Fibroblast of lung (primary cell): ENCODE measurements around the gene NMD3. TPM values are rescaled to one million over a fixed set of nuclear protein-coding genes. Genes with fewer than 3 reads are reported as not detected.

Source experiments
- DNase-seq, 2 donors: peaks; one replicate each; pipeline versions ENCODE4 v3.0.0 to v3.0.0-alpha.2; 2010; ENCODE audit warnings: low read depth in 2 of 2
- H2AFZ ChIP-seq: 2 replicates; pipeline ENCODE4 v1.5.1; 2012; ENCODE audit warnings: low read length, control low read depth, inconsistent platforms
- H3K27ac ChIP-seq: 2 replicates; pipeline ENCODE4 v1.5.1; 2011; ENCODE audit warnings: low read length, control low read depth; ENCODE audit not compliant: insufficient read depth
- H3K27me3 ChIP-seq: 2 replicates; pipeline ENCODE4 v1.5.1; 2011; ENCODE audit warnings: mild to moderate bottlenecking, low read length; ENCODE audit not compliant: control insufficient read depth, insufficient read depth
- H3K36me3 ChIP-seq: 2 replicates; pipeline ENCODE4 v1.5.1; 2011; ENCODE audit warnings: low read length; ENCODE audit not compliant: control insufficient read depth, insufficient read depth
- H3K4me1 ChIP-seq: 2 replicates; pipeline ENCODE4 v1.5.1; 2011; ENCODE audit warnings: low read length; ENCODE audit not compliant: control insufficient read depth, insufficient read depth; ENCODE audit errors: extremely low read depth
- H3K4me2 ChIP-seq: 2 replicates; pipeline ENCODE4 v1.5.1; 2011; ENCODE audit warnings: low read length, control low read depth; ENCODE audit not compliant: insufficient read depth; ENCODE audit errors: extremely low read depth
- H3K4me3 ChIP-seq, 4 experiments: fragments of 200-600 bp in 1 of 4; sonication (generic) in 1 of 4; replicated peaks in 1 of 4; 2 replicates each; pipeline ENCODE4 v1.5.1; 2011 to 2016; ENCODE audit warnings: low read length in 4 of 4, low read depth in 3 of 4, mild to moderate bottlenecking in 3 of 4, control low read depth in 2 of 4, inconsistent platforms in 1 of 4, mixed read lengths in 1 of 4; ENCODE audit not compliant: insufficient read depth in 1 of 4; ENCODE audit errors: control extremely low read depth in 1 of 4
- H3K79me2 ChIP-seq: 2 replicates; pipeline ENCODE4 v1.5.1; 2012; ENCODE audit warnings: mild to moderate bottlenecking, low read length, inconsistent platforms; ENCODE audit not compliant: control insufficient read depth, insufficient read depth
- H3K9ac ChIP-seq: 2 replicates; pipeline ENCODE4 v1.5.1; 2011; ENCODE audit warnings: mild to moderate bottlenecking, low read length, control low read depth; ENCODE audit not compliant: insufficient read depth
- H3K9me3 ChIP-seq: 2 replicates; pipeline ENCODE4 v1.5.1; 2012; ENCODE audit warnings: low read depth, low read length; ENCODE audit not compliant: control insufficient read depth, insufficient read depth
- H4K20me1 ChIP-seq: 2 replicates; pipeline ENCODE4 v1.5.1; 2011; ENCODE audit warnings: low read length; ENCODE audit not compliant: control insufficient read depth, insufficient read depth; ENCODE audit errors: extremely low read depth
- EZH2 ChIP-seq: IDR thresholded peaks from 2 replicates; pipeline ENCODE4 v1.5.1; 2012; ENCODE audit warnings: low read length, control low read depth, mild to moderate bottlenecking; ENCODE audit errors: missing control alignments
- polyA minus RNA-seq: library from RNA; depleted of rRNA, polyadenylated mRNA; stranded (reverse); fragments of >200 nt; gene quantifications from 2 replicates; pipeline ENCODE4 v1.2.3, GENCODE V29; 2011; ENCODE audit warnings: low replicate concordance
- polyA plus RNA-seq, 2 donors: library from polyadenylated mRNA; depleted of rRNA in 1 of 2; stranded (reverse) in 1 of 2; unstranded in 1 of 2; fragments of >200 nt; gene quantifications; 2 replicates each; pipeline ENCODE4 v1.2.1, GENCODE V29; 2011 to 2012; ENCODE audit warnings: missing spikeins in 1 of 2
- total RNA-seq: library from RNA; depleted of rRNA; stranded (reverse); fragments of >200 nt; gene quantifications from 2 replicates; pipeline ENCODE4 v1.2.1, GENCODE V29; 2014
- TF ChIP-seq, protein P1 (sequence below), 2 donors: IDR thresholded peaks in 1 of 2; conservative IDR thresholded peaks in 1 of 2; 1 replicate in 1 of 2; 2 replicates in 1 of 2; pipeline ENCODE4 v1.5.1; 2011 to 2012; ENCODE audit warnings: low read length in 2 of 2, control low read depth in 1 of 2, inconsistent platforms in 1 of 2, low read depth in 1 of 2, mild to moderate bottlenecking in 1 of 2

Gene NMD3
- 98.9 and 134 TPM in 2 replicates for total RNA-seq
- 52.6 and 62.8 TPM in 2 replicates for polyA plus RNA-seq
- 45.7 and 49.7 TPM in 2 replicates for polyA plus RNA-seq (2012)
- polyA minus RNA-seq: 23.1 and 24.9 TPM in 2 replicates

DNA sequence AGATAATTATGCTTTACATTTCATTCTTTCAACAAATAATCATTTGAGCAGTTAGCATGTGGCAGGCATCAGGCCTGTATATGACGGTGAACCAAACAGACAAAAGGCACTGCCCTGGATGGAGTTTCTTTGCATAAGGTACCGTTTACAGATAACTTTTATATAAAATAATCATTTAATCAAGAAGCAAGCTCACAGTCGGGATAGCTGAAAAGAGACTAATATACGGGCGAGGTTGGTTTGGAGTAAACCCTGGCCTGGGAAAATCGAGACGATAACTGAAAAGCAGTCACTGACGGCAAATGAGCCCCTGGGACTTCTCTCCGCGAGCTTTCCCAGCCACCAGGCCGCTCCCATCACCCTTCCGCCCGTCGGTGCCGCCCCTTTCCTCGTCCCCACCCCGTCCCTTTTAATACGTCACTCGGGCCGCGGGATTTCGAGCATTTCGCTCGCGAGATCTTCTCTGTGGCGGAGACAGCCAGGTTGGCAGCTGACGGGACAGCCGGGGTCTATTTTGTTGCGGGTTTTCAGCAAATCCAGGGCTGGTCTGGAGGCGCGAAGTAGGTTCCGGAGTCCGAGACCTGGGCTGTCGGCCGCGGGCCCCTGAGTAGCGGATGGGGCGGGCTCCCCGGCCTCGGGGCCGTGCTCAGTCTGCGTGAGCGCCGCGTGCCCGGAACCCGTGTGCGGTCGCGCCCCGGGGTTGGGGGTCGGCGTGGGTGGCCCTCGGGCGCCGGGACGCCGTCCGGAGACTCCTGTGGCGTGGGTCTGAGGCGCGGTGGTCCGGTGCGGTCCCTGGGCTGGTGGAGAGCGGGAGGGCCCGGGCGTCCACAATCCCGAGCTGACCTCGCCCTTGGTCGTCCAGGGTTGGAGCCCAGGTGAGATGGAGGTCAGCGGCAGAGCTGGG is at the start of gene NMD3:
Gene NMD3, plus strand, starts transcription at position 462 of the 904 bp plus-strand sequence. CDS start 703 bp downstream, outside the sequence.
- H3K4me2 ChIP-seq: peak within 1 kb of the TSS; percentile 73
- H2AFZ ChIP-seq: peak within 1 kb of the TSS; percentile 78
- peak within 1 kb of the TSS; percentile 96 for H3K9ac ChIP-seq
- H3K27me3 ChIP-seq: no peaks in the 10 kb centered on the region
- no peak for TF ChIP-seq EZH2
- TF ChIP-seq, protein P1, sequence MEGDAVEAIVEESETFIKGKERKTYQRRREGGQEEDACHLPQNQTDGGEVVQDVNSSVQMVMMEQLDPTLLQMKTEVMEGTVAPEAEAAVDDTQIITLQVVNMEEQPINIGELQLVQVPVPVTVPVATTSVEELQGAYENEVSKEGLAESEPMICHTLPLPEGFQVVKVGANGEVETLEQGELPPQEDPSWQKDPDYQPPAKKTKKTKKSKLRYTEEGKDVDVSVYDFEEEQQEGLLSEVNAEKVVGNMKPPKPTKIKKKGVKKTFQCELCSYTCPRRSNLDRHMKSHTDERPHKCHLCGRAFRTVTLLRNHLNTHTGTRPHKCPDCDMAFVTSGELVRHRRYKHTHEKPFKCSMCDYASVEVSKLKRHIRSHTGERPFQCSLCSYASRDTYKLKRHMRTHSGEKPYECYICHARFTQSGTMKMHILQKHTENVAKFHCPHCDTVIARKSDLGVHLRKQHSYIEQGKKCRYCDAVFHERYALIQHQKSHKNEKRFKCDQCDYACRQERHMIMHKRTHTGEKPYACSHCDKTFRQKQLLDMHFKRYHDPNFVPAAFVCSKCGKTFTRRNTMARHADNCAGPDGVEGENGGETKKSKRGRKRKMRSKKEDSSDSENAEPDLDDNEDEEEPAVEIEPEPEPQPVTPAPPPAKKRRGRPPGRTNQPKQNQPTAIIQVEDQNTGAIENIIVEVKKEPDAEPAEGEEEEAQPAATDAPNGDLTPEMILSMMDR (conservative IDR thresholded peaks at IDR 0.05 in 1 of 2, IDR thresholded peaks at IDR 0.05 in 1 of 2; ENCODE audit: low read depth in 1 of 2, low read length in 2 of 2): no peak
- peak; percentile 91 to 94 for DNase-seq
- H3K36me3 ChIP-seq: no peaks in the 10 kb centered on the region
- H3K27ac ChIP-seq: peak within 1 kb of the TSS; percentile 91
- H3K79me2 ChIP-seq: peaks cover 41% of the 10 kb centered on the region
- no peaks in the 10 kb centered on the region for H4K20me1 ChIP-seq
- H3K4me3 ChIP-seq: peak within 1 kb of the TSS; percentile 74 to 98 (median 80)
- no peaks in the 10 kb centered on the region for H3K9me3 ChIP-seq
- no peaks in the 10 kb centered on the region for H3K4me1 ChIP-seq

DNA sequence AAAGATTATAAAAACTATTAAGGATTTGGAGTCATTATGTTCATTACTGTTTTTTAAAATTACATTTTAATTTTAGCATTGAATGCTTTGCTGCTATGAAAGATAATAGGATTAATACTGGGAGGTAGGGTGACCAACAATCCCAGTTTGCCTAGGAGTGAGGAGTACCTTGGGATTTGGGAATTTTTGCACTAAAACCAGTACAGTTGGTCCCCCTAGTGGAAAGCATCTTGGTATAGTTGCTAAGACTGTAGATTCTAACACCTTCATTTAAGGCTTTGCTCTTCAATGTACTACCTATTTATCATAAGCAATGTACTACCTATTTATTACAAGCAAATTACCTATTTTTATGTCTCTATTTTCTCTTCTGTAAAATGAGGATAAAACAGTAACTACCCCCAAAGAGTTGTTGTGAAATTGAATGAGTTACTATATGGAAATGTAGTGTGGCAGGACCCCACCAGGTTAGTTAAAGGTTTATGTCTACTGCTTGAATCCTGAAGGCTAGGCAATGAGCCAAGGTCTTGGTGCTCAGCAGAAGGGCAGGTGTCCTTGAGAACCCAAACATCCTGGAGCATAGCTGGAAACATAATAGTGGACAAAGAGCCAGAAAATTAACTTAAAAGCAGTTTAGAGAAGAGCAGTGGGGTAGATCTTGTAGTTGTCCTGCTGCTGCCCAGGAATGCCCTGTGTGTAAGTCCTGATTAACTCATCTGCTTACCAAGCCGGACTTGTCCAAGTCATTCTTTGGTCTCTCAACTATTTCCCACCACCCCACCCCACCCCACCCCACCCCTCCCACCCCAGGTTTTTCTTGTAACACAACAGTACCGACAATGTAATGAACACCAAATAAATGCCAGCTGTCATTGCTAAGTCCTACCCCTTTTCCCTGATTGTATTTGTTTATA is 49.2 kb upstream of the NMD3 start:
- no peaks in the 10 kb centered on the region for H4K20me1 ChIP-seq
- no peaks in the 10 kb centered on the region for H3K36me3 ChIP-seq
- DNase-seq: peak; percentile 25 to 37
- no peaks in the 10 kb centered on the region for H3K27me3 ChIP-seq
- no peak overlapping the region for H3K27ac ChIP-seq
- no peaks in the 10 kb centered on the region for H3K9me3 ChIP-seq
- H3K79me2 ChIP-seq: no peaks in the 10 kb centered on the region
- H3K4me3 ChIP-seq: no peak overlapping the region
- no peak overlapping the region for H3K9ac ChIP-seq
- H3K4me2 ChIP-seq: no peak overlapping the region
- TF ChIP-seq EZH2: no peak
- TF ChIP-seq, protein P1 (conservative IDR thresholded peaks at IDR 0.05 in 1 of 2, IDR thresholded peaks at IDR 0.05 in 1 of 2; ENCODE audit: low read depth in 1 of 2, low read length in 2 of 2): peak; percentile 18 to 25
- H2AFZ ChIP-seq: no peak overlapping the region
- H3K4me1 ChIP-seq: no peaks in the 10 kb centered on the region

DNA sequence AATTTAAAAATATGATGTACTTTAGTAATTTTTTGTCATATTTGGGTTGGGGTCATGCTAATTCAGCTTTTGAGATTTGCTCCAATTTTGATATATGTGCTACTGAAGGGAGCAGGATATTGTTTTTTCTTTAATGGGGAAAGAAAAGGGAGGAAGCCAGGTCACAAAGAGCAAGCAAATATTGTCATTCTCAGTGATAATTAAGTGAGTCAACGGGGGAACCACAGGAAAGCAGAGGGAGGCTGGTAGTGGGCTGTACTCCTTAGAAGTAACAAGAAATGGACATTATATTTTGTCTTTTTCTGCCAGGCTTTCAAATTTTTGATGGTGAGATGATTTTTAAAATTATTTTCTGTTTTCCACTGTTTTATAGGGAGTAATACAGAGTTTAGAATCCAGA is 45.6 kb upstream of the NMD3 start:
- TF ChIP-seq, protein P1 (conservative IDR thresholded peaks at IDR 0.05 in 1 of 2, IDR thresholded peaks at IDR 0.05 in 1 of 2; ENCODE audit: low read depth in 1 of 2, low read length in 2 of 2): no peak
- no peak for TF ChIP-seq EZH2
- Histone ChIP-seq H3K36me3 (no peaks in the 10 kb centered on the region), H4K20me1 (no peaks in the 10 kb centered on the region), H3K27ac (no peak overlapping the region), H2AFZ (no peak overlapping the region), H3K9me3 (no peaks in the 10 kb centered on the region), H3K4me2 (no peak overlapping the region), H3K79me2 (no peaks in the 10 kb centered on the region), H3K9ac (no peak overlapping the region), H3K4me3 (no peak overlapping the region), H3K4me1 (no peaks in the 10 kb centered on the region), H3K27me3 (no peaks in the 10 kb centered on the region)
- no peak for DNase-seq
